Spleen (tissue), 7 donors: Measurements from ENCODE around the gene ELMOD2.

ENCODE experiments used
- CTCF ChIP-seq, 11 experiments: fragments of 200-600 bp in 7 of 11; fragments of 450-650 bp in 4 of 11; sonication (generic) in 4 of 11; IDR thresholded peaks in 8 of 11; conservative IDR thresholded peaks in 3 of 11; 1 replicate in 7 of 11; 2 replicates in 4 of 11; pipeline versions ENCODE4 v1.4.0 to v1.8.0; 2016 to 2021; ENCODE audit warnings: antibody characterized with exemption in 11 of 11, inconsistent platforms in 4 of 11, mild to moderate bottlenecking in 1 of 11
- POLR2A ChIP-seq, 3 donors: fragments of 450-650 bp; IDR thresholded peaks; one replicate each; pipeline ENCODE4 v1.5.1; 2017; ENCODE audit warnings: antibody characterized with exemption in 3 of 3, mild to moderate bottlenecking in 1 of 3
- POLR2AphosphoS5 ChIP-seq, 3 donors: sonication (generic); formaldehyde crosslinking; IDR thresholded peaks; one replicate each; pipeline ENCODE4 v1.5.1; 2017; ENCODE audit warnings: antibody characterized with exemption in 3 of 3
- donor health status: DM: no; HTN: no; CAD: no; lungs with moderate emphysema.
- donor health status: DM: no; HTN: no; CAD: no.
- donor health status: DM: no; HTN: no; CAD: no.

GRCh38 chr4:140504261-140504660, 19.7 kb upstream of the ELMOD2 start:
- TF ChIP-seq CTCF (IDR thresholded peaks at IDR 0.05 in 8 of 11, conservative IDR thresholded peaks at IDR 0.05 in 3 of 11) = no peak
- TF ChIP-seq POLR2AphosphoS5 (IDR thresholded peaks at IDR 0.05) = no peak
- no peak for TF ChIP-seq POLR2A (IDR thresholded peaks at IDR 0.05)
